ENCODE measurements around the gene BCL11B. TPM values are rescaled to one million over a fixed set of nuclear protein-coding genes. Genes with fewer than 3 reads are reported as not detected.

The BCL11B gene
- total and polyA plus RNA-seq, 5 donors from 2014 or later = 5.3 to 210 (median 5.6) TPM

DNA sequence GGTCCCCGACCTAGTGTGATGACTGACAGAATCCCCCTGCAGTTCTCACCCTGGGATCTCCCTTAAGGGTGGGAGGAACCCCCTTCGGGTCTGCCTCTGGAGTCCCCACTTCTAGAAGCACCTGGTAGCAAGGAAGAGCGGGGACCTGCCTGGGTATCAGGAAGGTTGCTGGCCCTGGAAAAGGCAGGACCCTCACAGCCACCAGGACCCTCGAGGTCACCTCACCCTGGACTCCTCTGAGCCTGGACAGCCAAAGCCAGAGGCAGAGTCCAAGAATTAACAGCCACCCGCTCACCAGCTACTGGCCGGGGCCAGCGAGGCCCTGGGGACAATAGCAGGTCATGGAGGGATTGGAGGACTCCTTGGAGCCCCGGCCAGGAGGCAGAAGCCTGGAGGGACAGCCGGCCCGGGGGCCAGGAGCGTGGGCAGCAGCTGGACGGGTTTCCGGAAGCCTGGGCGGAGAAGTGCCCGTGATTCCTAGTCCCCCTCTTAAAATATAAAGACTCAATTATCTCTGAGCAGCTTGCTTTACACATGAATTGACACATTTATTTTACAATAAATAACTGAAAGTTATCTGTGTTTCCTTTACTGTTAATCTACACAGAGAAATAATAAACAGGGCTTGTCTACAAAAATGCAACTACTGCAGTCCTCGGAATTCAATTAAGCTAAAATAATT, 17.5 kb downstream of the BCL11B start:
- peak in 1 of 3 donors; percentile 13 for DNase-seq
- H3K27ac Mint-ChIP-seq = peak overlapping the region; percentile 98 to 100 (median 100)
- H3K4me1 Mint-ChIP-seq = peaks cover 28 to 98% (median 69%) of the 10 kb centered on the region in 4 donors
- H3K4me3 ChIP-seq (ENCODE audit: low read depth, low read length) = peak overlapping the region; percentile 99
- no peaks in the 10 kb centered on the region for H3K27me3 ChIP-seq (ENCODE audit: control insufficient read depth, insufficient read depth, low read length)
- H3K27ac ChIP-seq (ENCODE audit: insufficient read depth, low read length, poor library complexity, severe bottlenecking) = peak overlapping the region; percentile 99
- peaks cover 100% of the 10 kb centered on the region for H3K4me1 ChIP-seq (ENCODE audit: control insufficient read depth, insufficient read depth, low read length, poor library complexity, severe bottlenecking)
- H3K27me3 Mint-ChIP-seq = no peaks in the 10 kb centered on the region
- H3K36me3 Mint-ChIP-seq = peaks cover 82% of the 10 kb centered on the region
- H3K9me3 Mint-ChIP-seq = peaks cover 0 to 1% (median 0%) of the 10 kb centered on the region in 7 donors
- ATAC-seq (ENCODE audit: low read depth in 2 of 2) = no peak
- no peaks in the 10 kb centered on the region for H3K9me3 ChIP-seq (ENCODE audit: control insufficient read depth in 2 of 2, low read length in 2 of 2)
- peak overlapping the region; percentile 93 to 98 (median 94) for H3K4me3 Mint-ChIP-seq
- peaks cover 61% of the 10 kb centered on the region for H3K36me3 ChIP-seq (ENCODE audit: control insufficient read depth, insufficient read depth, low read length)

DNA sequence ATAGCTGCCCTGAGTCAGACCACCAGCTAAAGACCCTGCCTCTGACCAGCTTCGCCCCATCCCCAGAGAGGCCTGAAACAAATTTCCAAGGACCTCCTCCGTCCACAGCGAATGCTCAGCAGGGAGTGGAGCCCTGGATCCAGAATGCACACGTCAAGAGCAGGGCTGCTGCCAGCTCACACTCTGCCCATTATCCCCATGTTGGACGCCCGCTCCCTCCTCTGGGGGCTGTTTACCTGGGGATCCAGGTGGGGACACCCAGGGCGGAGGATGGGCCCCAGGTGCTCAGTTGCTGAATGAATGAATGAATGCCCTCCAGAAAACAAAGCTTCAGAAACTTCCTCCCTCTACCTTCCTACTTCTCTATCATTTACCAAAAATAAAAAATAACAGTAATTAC, 18.1 kb downstream of the BCL11B start:
- Mint-ChIP-seq H3K9me3 (peaks cover 0 to 1% (median 0%) of the 10 kb centered on the region in 7 donors), H3K27ac (peak overlapping the region; percentile 98 to 100 (median 99)), H3K4me3 (peak overlapping the region; percentile 92 to 98 (median 94)), H3K4me1 (peaks cover 25 to 98% (median 68%) of the 10 kb centered on the region in 4 donors), H3K36me3 (peaks cover 80% of the 10 kb centered on the region), H3K27me3 (no peaks in the 10 kb centered on the region)
- Histone ChIP-seq H3K27ac (ENCODE audit: insufficient read depth, low read length, poor library complexity, severe bottlenecking) (peak overlapping the region; percentile 99), H3K4me3 (ENCODE audit: low read depth, low read length) (peak overlapping the region; percentile 99), H3K27me3 (ENCODE audit: control insufficient read depth, insufficient read depth, low read length) (no peaks in the 10 kb centered on the region), H3K4me1 (ENCODE audit: control insufficient read depth, insufficient read depth, low read length, poor library complexity, severe bottlenecking) (peaks cover 100% of the 10 kb centered on the region), H3K9me3 (ENCODE audit: control insufficient read depth in 2 of 2, low read length in 2 of 2) (no peaks in the 10 kb centered on the region), H3K36me3 (ENCODE audit: control insufficient read depth, insufficient read depth, low read length) (peaks cover 62% of the 10 kb centered on the region)
- ATAC-seq (ENCODE audit: low read depth in 2 of 2) = no peak
- no peak for DNase-seq

GRCh38 chr14:99252940-99253868, 18.8 kb downstream of the BCL11B start:
- no peaks in the 10 kb centered on the region for H3K9me3 ChIP-seq (ENCODE audit: control insufficient read depth in 2 of 2, low read length in 2 of 2)
- Mint-ChIP-seq H3K36me3 (peaks cover 80% of the 10 kb centered on the region), H3K4me1 (peaks cover 25 to 98% (median 69%) of the 10 kb centered on the region in 4 donors), H3K27ac (peak overlapping the region; percentile 98 to 100 (median 99)), H3K27me3 (no peaks in the 10 kb centered on the region), H3K9me3 (peaks cover 0 to 1% (median 0%) of the 10 kb centered on the region in 7 donors), H3K4me3 (peak overlapping the region; percentile 92 to 98 (median 94))
- DNase-seq (peak in 2 of 3 donors; percentile 55 to 84), ATAC-seq (ENCODE audit: low read depth in 2 of 2) (peak; percentile 43 to 44)
- peaks cover 100% of the 10 kb centered on the region for H3K4me1 ChIP-seq (ENCODE audit: control insufficient read depth, insufficient read depth, low read length, poor library complexity, severe bottlenecking)
- peaks cover 67% of the 10 kb centered on the region for H3K36me3 ChIP-seq (ENCODE audit: control insufficient read depth, insufficient read depth, low read length)
- H3K4me3 ChIP-seq (ENCODE audit: low read depth, low read length) = peak overlapping the region; percentile 99
- peak overlapping the region; percentile 99 for H3K27ac ChIP-seq (ENCODE audit: insufficient read depth, low read length, poor library complexity, severe bottlenecking)
- H3K27me3 ChIP-seq (ENCODE audit: control insufficient read depth, insufficient read depth, low read length) = no peaks in the 10 kb centered on the region

DNA sequence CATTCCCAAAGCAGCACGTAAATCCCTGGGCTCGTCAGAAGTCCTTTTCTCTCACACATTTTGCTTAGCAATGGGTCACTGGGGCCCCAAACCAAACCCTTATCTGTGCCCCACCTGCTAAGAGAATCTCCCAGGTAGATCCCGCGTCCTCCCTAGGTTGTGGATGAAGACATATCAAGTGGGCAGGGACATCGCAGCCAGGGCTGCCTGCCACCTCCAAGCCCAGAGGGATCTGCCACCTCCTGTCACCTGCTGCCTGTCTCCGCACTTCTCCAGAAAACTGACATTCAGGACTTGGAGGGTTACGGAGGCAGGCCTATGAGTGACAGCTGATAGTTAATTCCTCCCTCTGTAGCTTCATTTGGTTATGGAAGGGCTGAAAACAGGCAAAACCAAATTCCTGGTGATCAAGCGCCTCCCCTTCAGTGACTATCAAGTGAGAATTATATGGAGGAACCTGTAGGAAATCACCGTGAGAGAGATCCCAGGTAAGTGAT, 19.5 kb downstream of the BCL11B start:
- no peaks in the 10 kb centered on the region for H3K9me3 ChIP-seq (ENCODE audit: control insufficient read depth in 2 of 2, low read length in 2 of 2)
- H3K27ac Mint-ChIP-seq = peak overlapping the region; percentile 98 to 100 (median 99)
- peaks cover 79% of the 10 kb centered on the region for H3K36me3 Mint-ChIP-seq
- peak overlapping the region; percentile 92 to 98 (median 94) for H3K4me3 Mint-ChIP-seq
- peaks cover 100% of the 10 kb centered on the region for H3K4me1 ChIP-seq (ENCODE audit: control insufficient read depth, insufficient read depth, low read length, poor library complexity, severe bottlenecking)
- peaks cover 67% of the 10 kb centered on the region for H3K36me3 ChIP-seq (ENCODE audit: control insufficient read depth, insufficient read depth, low read length)
- H3K27ac ChIP-seq (ENCODE audit: insufficient read depth, low read length, poor library complexity, severe bottlenecking) = peak overlapping the region; percentile 99
- DNase-seq (no peak), ATAC-seq (ENCODE audit: low read depth in 2 of 2) (no peak)
- H3K9me3 Mint-ChIP-seq = no peaks in the 10 kb centered on the region
- peak overlapping the region; percentile 99 for H3K4me3 ChIP-seq (ENCODE audit: low read depth, low read length)
- H3K4me1 Mint-ChIP-seq = peaks cover 25 to 98% (median 69%) of the 10 kb centered on the region in 4 donors
- H3K27me3 ChIP-seq (ENCODE audit: control insufficient read depth, insufficient read depth, low read length) = no peaks in the 10 kb centered on the region
- H3K27me3 Mint-ChIP-seq = no peaks in the 10 kb centered on the region

DNA sequence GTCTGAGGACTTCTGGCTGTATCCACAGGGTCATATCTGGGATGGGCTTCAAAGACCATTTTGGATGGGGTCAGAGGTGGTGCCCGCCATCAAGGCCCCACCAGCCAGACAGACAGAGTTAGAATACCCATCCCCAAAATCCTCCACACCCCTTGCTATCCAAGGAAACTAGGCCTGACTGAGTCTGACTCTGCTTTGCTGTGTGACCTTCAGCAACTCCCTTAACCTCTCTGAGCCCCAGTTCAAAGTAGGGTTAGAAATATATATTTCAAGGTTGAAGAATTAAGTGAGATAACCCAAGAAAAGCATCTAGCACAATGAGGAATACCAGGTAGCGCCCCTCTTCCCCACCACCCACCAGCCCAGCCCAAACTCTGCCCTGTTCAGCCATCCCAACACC, 20.3 kb downstream of the BCL11B start:
- peaks cover 5% of the 10 kb centered on the region for H3K27me3 Mint-ChIP-seq
- ATAC-seq (ENCODE audit: low read depth in 2 of 2) (no peak), DNase-seq (no peak)
- Histone ChIP-seq H3K27me3 (ENCODE audit: control insufficient read depth, insufficient read depth, low read length) (no peaks in the 10 kb centered on the region), H3K4me1 (ENCODE audit: control insufficient read depth, insufficient read depth, low read length, poor library complexity, severe bottlenecking) (peaks cover 100% of the 10 kb centered on the region), H3K36me3 (ENCODE audit: control insufficient read depth, insufficient read depth, low read length) (peaks cover 61% of the 10 kb centered on the region), H3K9me3 (ENCODE audit: control insufficient read depth in 2 of 2, low read length in 2 of 2) (no peaks in the 10 kb centered on the region), H3K27ac (ENCODE audit: insufficient read depth, low read length, poor library complexity, severe bottlenecking) (peak overlapping the region; percentile 99), H3K4me3 (ENCODE audit: low read depth, low read length) (peak overlapping the region; percentile 99)
- H3K4me1 Mint-ChIP-seq = peaks cover 25 to 98% (median 73%) of the 10 kb centered on the region in 4 donors
- no peaks in the 10 kb centered on the region for H3K9me3 Mint-ChIP-seq
- H3K27ac Mint-ChIP-seq = peak overlapping the region; percentile 98 to 100 (median 99)
- peak overlapping the region; percentile 80 to 98 (median 94) for H3K4me3 Mint-ChIP-seq
- H3K36me3 Mint-ChIP-seq = peaks cover 75% of the 10 kb centered on the region

DNA sequence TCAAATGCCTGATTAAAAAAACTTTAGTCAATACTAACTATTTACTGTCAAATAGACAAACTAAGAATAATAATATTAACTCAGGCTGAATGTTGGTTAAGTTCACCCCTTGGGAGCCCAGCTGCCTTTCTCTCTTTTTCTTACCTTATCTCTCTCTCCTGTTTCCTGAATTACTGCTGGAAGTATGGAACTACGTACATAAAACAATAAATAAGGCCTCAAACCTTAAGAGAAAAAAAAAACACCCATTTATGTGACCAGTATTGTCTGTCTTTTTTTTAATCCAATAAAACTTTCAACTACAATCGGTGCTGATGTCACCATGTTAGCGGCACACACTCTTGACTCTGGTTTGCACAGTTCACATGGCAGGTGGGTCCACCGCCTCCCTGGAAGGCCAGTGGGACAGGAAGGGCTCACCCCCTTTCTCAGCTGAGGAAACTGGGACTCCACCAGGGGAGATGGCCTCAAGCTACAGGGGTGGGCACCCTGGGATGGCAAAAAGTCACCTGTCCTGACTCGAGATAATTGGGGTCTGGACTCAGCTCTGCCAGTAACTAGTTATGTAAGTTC, 21.3 kb downstream of the BCL11B start:
- peaks cover 69% of the 10 kb centered on the region for H3K36me3 Mint-ChIP-seq
- no peaks in the 10 kb centered on the region for H3K9me3 ChIP-seq (ENCODE audit: control insufficient read depth in 2 of 2, low read length in 2 of 2)
- H3K27ac ChIP-seq (ENCODE audit: insufficient read depth, low read length, poor library complexity, severe bottlenecking) = peak overlapping the region; percentile 99
- peak overlapping the region; percentile 80 to 98 (median 94) for H3K4me3 Mint-ChIP-seq
- H3K27ac Mint-ChIP-seq = peak overlapping the region; percentile 98 to 100 (median 99)
- peaks cover 7% of the 10 kb centered on the region for H3K27me3 Mint-ChIP-seq
- peaks cover 25 to 91% (median 69%) of the 10 kb centered on the region in 4 donors for H3K4me1 Mint-ChIP-seq
- peak overlapping the region; percentile 99 for H3K4me3 ChIP-seq (ENCODE audit: low read depth, low read length)
- H3K9me3 Mint-ChIP-seq = no peaks in the 10 kb centered on the region
- H3K4me1 ChIP-seq (ENCODE audit: control insufficient read depth, insufficient read depth, low read length, poor library complexity, severe bottlenecking) = peaks cover 100% of the 10 kb centered on the region
- H3K36me3 ChIP-seq (ENCODE audit: control insufficient read depth, insufficient read depth, low read length) = peaks cover 51% of the 10 kb centered on the region
- DNase-seq (peak in 1 of 3 donors; percentile 38), ATAC-seq (ENCODE audit: low read depth in 2 of 2) (no peak)
- no peaks in the 10 kb centered on the region for H3K27me3 ChIP-seq (ENCODE audit: control insufficient read depth, insufficient read depth, low read length)

- Mint-ChIP-seq H3K27me3 (peaks cover 10% of the 10 kb centered on the region), H3K4me3 (peak overlapping the region; percentile 88 to 94 (median 92)), H3K27ac (peak overlapping the region; percentile 98 to 100 (median 99)), H3K9me3 (no peaks in the 10 kb centered on the region), H3K4me1 (peaks cover 30 to 86% (median 70%) of the 10 kb centered on the region in 4 donors), H3K36me3 (peaks cover 66% of the 10 kb centered on the region)
- Histone ChIP-seq H3K9me3 (ENCODE audit: control insufficient read depth in 2 of 2, low read length in 2 of 2) (no peaks in the 10 kb centered on the region), H3K27me3 (ENCODE audit: control insufficient read depth, insufficient read depth, low read length) (no peaks in the 10 kb centered on the region), H3K36me3 (ENCODE audit: control insufficient read depth, insufficient read depth, low read length) (peaks cover 38% of the 10 kb centered on the region), H3K4me1 (ENCODE audit: control insufficient read depth, insufficient read depth, low read length, poor library complexity, severe bottlenecking) (peaks cover 99% of the 10 kb centered on the region), H3K27ac (ENCODE audit: insufficient read depth, low read length, poor library complexity, severe bottlenecking) (peak overlapping the region; percentile 99), H3K4me3 (ENCODE audit: low read depth, low read length) (peak overlapping the region; percentile 66)
- no peak for ATAC-seq (ENCODE audit: low read depth in 2 of 2)
- peak in 1 of 3 donors; percentile 44 for DNase-seq
These were observed 22.6 kb downstream of the BCL11B start for GRCh38 chr14:99249389-99249788.
